GM06990 (cell line): ENCODE results near the gene CRISPLD2.

Source experiments
- DNase-seq: peaks from one replicate; pipeline ENCODE4 v3.0.0-alpha.2; 2011; ENCODE audit not compliant: insufficient read length; ENCODE audit errors: extremely low read depth
- H3K27me3 ChIP-seq: replicated peaks from 2 replicates; pipeline ENCODE4 v1.6.0; 2011; ENCODE audit warnings: low read length; ENCODE audit not compliant: control insufficient read depth, insufficient read depth
- H3K36me3 ChIP-seq: 2 replicates; pipeline ENCODE4 v1.5.1; 2011; ENCODE audit warnings: low read length; ENCODE audit not compliant: control insufficient read depth, insufficient read depth
- H3K4me3 ChIP-seq: replicated peaks from 2 replicates; pipeline ENCODE4 v1.5.1; 2011; ENCODE audit warnings: low read depth, mild to moderate bottlenecking, control low read depth, low read length
- CTCF ChIP-seq: IDR thresholded peaks from 2 replicates; pipeline ENCODE4 v1.5.1; 2011; ENCODE audit warnings: low read length, control low read depth, mild to moderate bottlenecking, inconsistent platforms; ENCODE audit not compliant: insufficient read depth, poor library complexity, severe bottlenecking

The CRISPLD2 gene

GRCh38 chr16:84800158-84800978, 19.4 kb upstream of the CRISPLD2 start:
- TF ChIP-seq CTCF, result no peak
- no peak for DNase-seq
- no peak overlapping the region for H3K4me3 ChIP-seq
- no peaks in the 10 kb centered on the region for H3K27me3 ChIP-seq
- no peaks in the 10 kb centered on the region for H3K36me3 ChIP-seq

- TF ChIP-seq CTCF, result no peak
- DNase-seq, result no peak
- Histone ChIP-seq H3K4me3 (no peak overlapping the region), H3K27me3 (no peaks in the 10 kb centered on the region), H3K36me3 (no peaks in the 10 kb centered on the region)
Measured at GRCh38 chr16:84803146-84803545, 16.6 kb upstream of the CRISPLD2 start.

- no peaks in the 10 kb centered on the region for H3K36me3 ChIP-seq
- no peaks in the 10 kb centered on the region for H3K27me3 ChIP-seq
- TF ChIP-seq CTCF, result no peak
- no peak overlapping the region for H3K4me3 ChIP-seq
- no peak for DNase-seq
Measured at GRCh38 chr16:84804326-84804725, 15.5 kb upstream of the CRISPLD2 start.

- Histone ChIP-seq H3K27me3 (no peaks in the 10 kb centered on the region), H3K4me3 (no peak overlapping the region), H3K36me3 (no peaks in the 10 kb centered on the region)
- TF ChIP-seq CTCF, result no peak
- DNase-seq, result peak; percentile 47
Measured at GRCh38 chr16:84806256-84806889, 13.4 kb upstream of the CRISPLD2 start.

- no peaks in the 10 kb centered on the region for H3K36me3 ChIP-seq
- no peak overlapping the region for H3K4me3 ChIP-seq
- no peaks in the 10 kb centered on the region for H3K27me3 ChIP-seq
- no peak for DNase-seq
- no peak for TF ChIP-seq CTCF
Measured at GRCh38 chr16:84806890-84807258, 12.9 kb upstream of the CRISPLD2 start.
